HG03520 (cell line): Measurements from ENCODE around the gene CTNNA2.
"Not testable (repeated sequence)": the region's sequence is repeated elsewhere in the genome, so short reads cannot be mapped to it uniquely, and the experiment has no call there.

Source experiments
- ATAC-seq: cut with Tn5 transposase; IDR thresholded peaks from one replicate; pipeline ENCODE4 v1.9.1; 2021; ENCODE audit warnings: mild to moderate bottlenecking, moderate library complexity; ENCODE audit not compliant: unreplicated experiment

The CTNNA2 gene

GRCh38 chr2:80168801-80169200, 656.0 kb downstream of the CTNNA2 start:
- no peak for ATAC-seq

- ATAC-seq: no peak
These were observed 657.2 kb downstream of the CTNNA2 start for GRCh38 chr2:80169811-80170594.

DNA sequence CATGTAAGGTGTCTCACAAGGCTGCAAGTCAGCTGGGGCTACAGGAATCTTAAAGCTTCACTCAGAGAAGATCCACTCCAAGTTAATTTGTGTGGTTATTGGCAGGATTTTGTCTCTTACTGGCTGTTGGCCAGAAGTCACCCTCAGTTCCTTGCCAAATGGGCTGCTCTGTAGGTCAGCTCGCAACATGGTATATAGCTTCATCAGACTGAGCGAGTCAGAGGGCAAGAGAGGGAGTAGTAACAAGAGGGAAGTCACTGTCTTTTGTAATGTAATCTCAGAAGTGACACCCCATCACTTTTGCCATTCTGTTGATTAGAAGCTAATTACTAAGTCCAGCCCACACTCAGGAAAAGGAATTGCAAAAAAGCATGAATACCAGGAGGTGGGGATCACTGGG, 672.2 kb downstream of the CTNNA2 start:
- ATAC-seq: no peak

DNA sequence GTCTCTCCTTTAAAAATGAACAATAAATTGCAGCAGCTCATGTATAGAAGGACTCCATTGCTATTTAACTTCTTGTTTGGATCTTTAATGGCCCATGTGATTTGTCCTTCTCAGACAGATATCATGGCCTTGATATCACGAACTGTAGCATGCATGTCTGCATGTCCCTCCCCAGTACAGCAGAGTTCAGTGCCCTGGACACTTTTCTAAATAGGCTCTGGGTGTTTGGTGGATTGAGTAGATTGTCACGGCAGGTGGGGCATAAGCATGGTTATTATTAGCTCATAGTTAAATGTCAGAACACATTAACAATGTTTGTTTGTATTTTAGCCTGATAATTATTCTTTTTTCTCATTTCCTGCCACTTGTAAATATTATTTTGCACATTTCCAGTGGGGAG, 673.4 kb downstream of the CTNNA2 start:
- no peak for ATAC-seq

DNA sequence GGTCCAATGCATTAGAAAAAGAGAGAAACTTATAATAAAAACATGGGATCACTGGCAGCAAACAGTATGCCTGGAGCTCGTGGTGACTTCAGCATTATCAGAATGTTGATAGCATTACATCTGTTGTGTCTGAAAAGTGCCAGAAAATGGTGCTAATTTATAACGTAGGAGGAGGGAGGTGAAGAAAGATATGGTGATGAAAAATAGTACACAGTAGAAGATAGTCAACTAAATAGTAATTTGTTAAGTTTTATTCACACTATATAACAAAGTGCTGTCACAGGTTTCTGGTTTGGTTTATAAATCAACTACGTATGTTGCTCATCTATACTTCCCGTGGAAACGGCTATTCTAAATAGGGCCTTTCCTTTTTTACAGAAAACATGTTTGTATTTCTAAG, 674.3 kb downstream of the CTNNA2 start:
- no peak for ATAC-seq

- no peak for ATAC-seq
These were observed 677.3 kb downstream of the CTNNA2 start for GRCh38 chr2:80190166-80190565.

- no peak for ATAC-seq
These were observed 680.7 kb downstream of the CTNNA2 start for GRCh38 chr2:80193566-80193965.

DNA sequence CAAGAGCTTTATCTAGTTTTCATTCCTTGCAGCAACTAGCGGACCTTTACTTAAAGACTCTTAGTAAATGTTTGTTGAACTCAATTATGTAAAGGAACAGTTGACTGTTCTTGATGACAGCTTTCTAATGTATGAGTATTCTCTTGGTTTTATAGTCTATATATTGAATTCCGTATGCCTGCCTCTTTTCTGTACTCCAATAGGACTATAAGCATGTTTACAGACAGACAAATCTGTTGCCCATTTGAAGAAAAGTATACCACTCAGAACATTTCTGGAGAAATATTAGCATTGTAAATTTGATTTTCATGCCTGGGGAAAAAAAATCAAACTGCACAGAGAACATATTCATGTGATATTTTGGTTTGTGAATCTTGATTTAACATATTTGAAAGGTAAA, 682.2 kb downstream of the CTNNA2 start:
- no peak for ATAC-seq

DNA sequence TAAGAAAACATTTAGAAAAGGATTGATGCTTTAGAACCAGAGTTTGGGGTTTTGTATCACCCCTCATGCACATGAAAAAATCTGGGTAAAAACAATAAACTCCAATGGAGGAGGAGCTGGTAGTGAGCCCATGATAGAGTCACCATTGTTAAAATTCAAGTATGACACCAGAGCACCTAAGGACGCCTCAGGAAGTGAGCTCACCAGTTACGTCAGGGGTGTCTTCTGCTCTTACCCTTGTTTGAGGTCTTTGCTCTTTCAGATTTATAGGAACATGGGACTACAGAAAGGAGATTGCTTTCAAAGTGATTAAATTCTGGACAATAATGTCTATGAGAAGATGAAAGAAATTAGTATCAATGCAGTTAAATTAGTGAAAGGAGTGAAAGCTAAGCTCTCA, 685.2 kb downstream of the CTNNA2 start:
- ATAC-seq: no peak

GRCh38 chr2:80199504-80199903, 686.7 kb downstream of the CTNNA2 start:
- no peak for ATAC-seq

- not testable (repeated sequence) for ATAC-seq
These were observed 691.1 kb downstream of the CTNNA2 start for GRCh38 chr2:80203929-80204328.

DNA sequence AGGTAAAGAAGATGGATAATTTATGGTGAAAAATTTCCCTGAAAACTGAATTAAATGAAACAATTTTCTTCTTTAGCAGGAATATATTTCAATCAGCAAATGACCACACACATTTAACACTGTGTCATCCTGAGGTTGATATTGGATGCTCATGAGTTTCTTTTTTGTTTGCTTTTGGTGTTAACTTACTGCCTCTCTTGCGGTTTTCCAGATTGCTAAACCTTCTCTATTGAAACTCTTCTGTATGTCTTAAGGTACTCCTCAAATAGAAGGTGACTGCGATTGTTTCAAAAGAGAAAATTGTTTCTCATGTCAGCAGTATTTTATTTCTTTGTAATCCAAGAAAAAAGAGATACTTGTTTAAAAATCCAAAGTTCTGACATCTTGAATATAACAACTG, 692.6 kb downstream of the CTNNA2 start:
- no peak for ATAC-seq

GRCh38 chr2:80209458-80209857, 696.6 kb downstream of the CTNNA2 start:
- no peak for ATAC-seq

GRCh38 chr2:80217446-80217845, 704.6 kb downstream of the CTNNA2 start:
- no peak for ATAC-seq

- ATAC-seq: no peak
These were observed 709.8 kb downstream of the CTNNA2 start for GRCh38 chr2:80222644-80223043.

GRCh38 chr2:80231421-80231820, 718.6 kb downstream of the CTNNA2 start:
- no peak for ATAC-seq

- no peak for ATAC-seq
These were observed 720.5 kb downstream of the CTNNA2 start for GRCh38 chr2:80233333-80233732.

DNA sequence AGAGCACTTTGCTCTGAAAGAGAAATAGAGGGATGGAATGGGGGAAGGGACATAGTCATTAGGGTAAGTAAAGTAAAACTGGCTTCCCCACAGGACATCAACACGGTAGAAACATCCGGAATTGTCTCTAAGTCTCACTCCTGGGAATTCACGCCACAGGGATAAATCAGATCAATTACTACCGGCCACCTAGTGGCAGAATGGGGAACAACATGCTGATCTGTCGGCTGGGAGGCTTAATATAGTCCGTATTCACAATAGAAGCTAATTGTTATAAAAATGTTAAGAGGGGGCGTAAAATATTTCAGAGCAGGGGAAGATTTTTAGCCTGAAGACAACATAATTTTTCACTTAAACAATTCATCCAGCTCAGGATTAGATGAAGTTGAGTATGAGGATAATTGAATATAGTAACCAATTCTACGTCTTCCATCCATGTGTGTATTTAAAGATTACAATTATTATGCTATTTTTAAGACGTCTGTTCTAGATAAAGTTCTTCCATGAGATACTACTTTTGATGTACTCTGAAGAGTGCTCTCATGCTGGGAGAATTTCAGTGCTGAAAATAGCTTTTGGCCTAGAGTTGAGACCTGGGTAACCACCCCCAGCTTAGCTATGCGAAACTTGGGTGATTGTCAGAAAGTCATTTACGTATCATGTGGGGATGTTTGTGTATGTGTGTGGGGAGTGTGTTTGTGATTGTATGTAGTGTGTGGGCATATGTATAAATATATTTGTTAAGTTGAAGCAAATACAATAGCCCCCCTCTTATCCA, 726.0 kb downstream of the CTNNA2 start:
- ATAC-seq: no peak

GRCh38 chr2:80242355-80242910, 729.6 kb downstream of the CTNNA2 start:
- ATAC-seq: no peak

GRCh38 chr2:80244905-80245584, 732.2 kb downstream of the CTNNA2 start:
- ATAC-seq: no peak

DNA sequence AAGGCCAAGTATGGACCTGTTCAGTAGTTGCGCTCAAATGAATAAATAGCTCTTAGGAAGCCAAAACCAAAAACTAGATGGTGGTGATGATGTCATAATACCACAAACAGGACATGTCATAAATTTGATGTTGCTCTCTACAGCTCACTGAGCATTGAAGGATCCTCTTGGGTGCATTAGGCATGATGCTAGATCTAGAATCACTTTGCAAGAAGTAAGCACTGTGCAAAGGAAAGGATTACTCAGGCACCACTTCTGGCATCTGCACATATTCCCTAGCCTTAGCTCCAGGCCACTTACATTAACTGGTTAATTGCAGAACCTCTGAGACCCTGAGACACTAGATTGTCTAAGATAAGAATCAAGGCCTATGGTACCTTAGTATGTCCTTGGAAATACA, 733.7 kb downstream of the CTNNA2 start:
- no peak for ATAC-seq
